ENCODE results near the gene CLTCL1. TPM values are rescaled to one million over a fixed set of nuclear protein-coding genes. Genes with fewer than 3 reads are reported as not detected.

The CLTCL1 gene
- total and polyA plus RNA-seq, 9 of the 15 experiments (the other 6 are each of a cell fraction or from before 2014, with no cell fraction given) = 1.1 to 11.7 (median 5.0) TPM

GRCh38 chr22:19233189-19233661 is 58.3 kb downstream of the CLTCL1 start:
- in situ Hi-C loops (cut with MboI) = no loop called here
- Histone ChIP-seq H2AFZ (ENCODE audit: low read depth, low read length) (no peak overlapping the region), H4K20me1 (replicated peaks; ENCODE audit: control insufficient read depth, insufficient read depth, low read length) (no peaks in the 10 kb centered on the region), H3K4me3 (no peak overlapping the region), H3K9ac (ENCODE audit: insufficient read depth in 1 of 2, low read depth in 2 of 2, low read length in 2 of 2) (no peak overlapping the region), H3K79me2 (ENCODE audit: control insufficient read depth, insufficient read depth, low read length) (no peaks in the 10 kb centered on the region), H3K27ac (ENCODE audit: extremely low read depth, low read depth, low read length) (no peak overlapping the region), H3K4me2 (ENCODE audit: insufficient read depth, low read length) (no peak overlapping the region), H3K9me3 (replicated peaks; ENCODE audit: control insufficient read depth, insufficient read depth, low read depth, low read length) (no peaks in the 10 kb centered on the region), H3K36me3 (ENCODE audit: control insufficient read depth, insufficient read depth, low read length) (no peaks in the 10 kb centered on the region), H3K27me3 (ENCODE audit: control insufficient read depth in 2 of 2, insufficient read depth in 2 of 2, low read length in 2 of 2) (peaks cover 51 to 55% of the 10 kb centered on the region in 2 experiments), H3K4me1 (replicated peaks in 1 of 2; ENCODE audit: control insufficient read depth in 2 of 2, insufficient read depth in 2 of 2, low read length in 2 of 2) (peaks cover 0 to 8% of the 10 kb centered on the region in 2 experiments; a peak in 3 of 5 replicates), H3K9me1 (ENCODE audit: control insufficient read depth, insufficient read depth, low read length) (no peaks in the 10 kb centered on the region)
- intact Hi-C loops (cut with micrococcal nuclease) = no loop called here
- FAIRE-seq = no peak
- 13% methylated on average over 11 of the region's 11 CpGs for WGBS (ENCODE audit: insufficient coverage, low coverage, missing lambda C conversion rate)
- peak in 1 of 4 experiments; percentile 49 for DNase-seq (ENCODE audit: extremely low read depth in 1 of 4, low spot score in 3 of 4)
- ChIA-PET POLR2A (interaction anchor here (0.6 to 3.4 kb wide), 7 partner anchors 12 to 385 kb away, joined by 3 to 18 read pairs (median 4); partner anchors contain the start of gene CLTCL1), CTCF (ENCODE audit: low intra/inter-chr PET ratio) (no interaction called here)
- no TSS peak for BruUV-seq (replicated peaks)
- ATAC-seq = peak; percentile 51
- TF ChIP-seq CXXC5 (CRISPR knock-in tag; IDR thresholded peaks at IDR 0.05) (no peak), BRD4 (IDR thresholded peaks at IDR 0.05) (0 out of 2 replicates have a peak, but pooled peaks have one; percentile 8), VEZF1 (CRISPR knock-in tag; IDR thresholded peaks at IDR 0.05) (peak; percentile 69), NFATC3 (IDR thresholded peaks at IDR 0.05) (no peak), CBFA2T2 (conservative IDR thresholded peaks at IDR 0.05) (no peak), MAFK (IDR thresholded peaks at IDR 0.05; ENCODE audit: low read length) (no peak), TAL1 (IDR thresholded peaks at IDR 0.05) (no peak), CEBPB (tag; IDR thresholded peaks at IDR 0.05) (peak; percentile 25; the same call in 1 of the 2 replicates), TEAD4 (IDR thresholded peaks at IDR 0.05; ENCODE audit: low read length) (no peak), TEAD4 (CRISPR knock-in tag; IDR thresholded peaks at IDR 0.05; ENCODE audit: borderline replicate concordance) (peak; percentile 68; the same call in 1 of the 2 replicates), ZNF445 (CRISPR knock-in tag; IDR thresholded peaks at IDR 0.05; ENCODE audit: low read depth) (peak; percentile 79; the same call in 1 of the 2 replicates), ZNF592 (IDR thresholded peaks at IDR 0.05) (no peak), KAT2B (IDR thresholded peaks at IDR 0.05; ENCODE audit: low read depth, low read length) (no peak), FOXK1 (CRISPR knock-in tag; IDR thresholded peaks at IDR 0.05; ENCODE audit: borderline replicate concordance) (peak; percentile 55; the same call in 1 of the 2 replicates), PRMT5 (CRISPR knock-in tag; IDR thresholded peaks at IDR 0.05) (no peak), PYGO2 (tag; IDR thresholded peaks at IDR 0.05) (no peak), CREB3 (tag; conservative IDR thresholded peaks at IDR 0.05; ENCODE audit: low read depth) (no peak), POLR2AphosphoS5 (IDR thresholded peaks at IDR 0.05; ENCODE audit: control insufficient read depth, insufficient read depth, low read depth, low read length) (no peak)
